Kidney (tissue), 14 donors: ENCODE results near the gene DIAPH3. TPM values are rescaled to one million over a fixed set of nuclear protein-coding genes. Genes with fewer than 3 reads are reported as not detected.

Source experiments
- DNase-seq, 5 donors: peaks; one replicate each; pipeline ENCODE4 v3.0.0-alpha.2; 2013 to 2020
- FAIRE-seq: peaks from 2 replicates; lab custom pipeline; 2012; peaks lifted over from hg19 to GRCh38; lab: Jason Lieb, UNC
- H3K27ac ChIP-seq, 2 donors: one replicate each; pipeline ENCODE4 v1.7.0; 2013; ENCODE audit warnings: low read depth in 2 of 2, low read length in 2 of 2, inconsistent platforms in 1 of 2
- H3K27me3 ChIP-seq: one replicate; pipeline ENCODE4 v1.7.1; 2013; ENCODE audit warnings: low read length, inconsistent platforms; ENCODE audit not compliant: control insufficient read depth, insufficient read depth
- H3K36me3 ChIP-seq, 3 donors: one replicate each; pipeline versions ENCODE4 v1.7.0 to v1.7.1; 2013; ENCODE audit warnings: low read length in 3 of 3, control low read depth in 1 of 3, inconsistent platforms in 1 of 3; ENCODE audit not compliant: insufficient read depth in 3 of 3, control insufficient read depth in 2 of 3
- H3K4me1 ChIP-seq, 3 donors: one replicate each; pipeline versions ENCODE4 v1.7.0 to v1.7.1; 2013; ENCODE audit warnings: low read length in 3 of 3, inconsistent platforms in 1 of 3, low read depth in 1 of 3; ENCODE audit not compliant: control insufficient read depth in 2 of 3, insufficient read depth in 2 of 3
- H3K4me3 ChIP-seq, 3 donors: one replicate each; pipeline versions ENCODE4 v1.7.0 to v1.8.1; 2013; ENCODE audit warnings: low read length in 3 of 3, control low read depth in 1 of 3, inconsistent platforms in 1 of 3
- H3K9ac ChIP-seq, 3 donors: one replicate each; pipeline versions ENCODE4 v1.7.0 to v1.7.1; 2013; ENCODE audit warnings: low read length in 3 of 3, control low read depth in 1 of 3, inconsistent platforms in 1 of 3
- H3K9me3 ChIP-seq, 3 donors: one replicate each; pipeline versions ENCODE4 v1.7.0 to v1.7.1; 2013; ENCODE audit warnings: low read length in 3 of 3, control low read depth in 1 of 3, inconsistent platforms in 1 of 3; ENCODE audit not compliant: control insufficient read depth in 2 of 3, insufficient read depth in 1 of 3
- intact Hi-C: fragments of 100-400 bp; cut with DNase I; formaldehyde crosslinking; loops from one replicate; pipeline ENCODE4 v1.11.1; 2022
- polyA plus RNA-seq: library from polyadenylated mRNA; stranded (reverse); fragments of 350-450 nt; fragmentation: Illumina TruSeq; extraction: RNeasy Lipid Tissue Mini Kit (QIAGEN cat#74804); gene quantifications from one replicate; pipeline ENCODE4 v1.2.3, GENCODE V29; 2014; ENCODE audit warnings: low read depth, low replicate concordance; ENCODE audit not compliant: insufficient read depth
- total RNA-seq: library from RNA; stranded (reverse); fragmentation: NEBNext Ultra II Directional; extraction: Animal tissue kit (Norgen Biotek cat#: 25700); gene quantifications from one replicate; pipeline ENCODE4 v1.2.1, GENCODE V29; 2021
- TF ChIP-seq, protein P1 (sequence below): IDR thresholded peaks from 3 replicates; pipeline ENCODE4 v1.5.1; 2012; ENCODE audit warnings: mild to moderate bottlenecking, moderate library complexity, borderline replicate concordance; ENCODE audit not compliant: insufficient read depth; ENCODE audit errors: extremely low read depth
- donor health status: control.
- donor health status: control.
- donor health status: control.
- donor health status: control.
- donor health status: control.
- donor health status: DM: yes; HTN: yes; CAD: no.
- donor health status: Normal renal cell carcinoma (clear cell type).

Gene DIAPH3
- total and polyA plus RNA-seq, 2 donors from 2014 or later: 2.0 to 2.7 TPM

DNA sequence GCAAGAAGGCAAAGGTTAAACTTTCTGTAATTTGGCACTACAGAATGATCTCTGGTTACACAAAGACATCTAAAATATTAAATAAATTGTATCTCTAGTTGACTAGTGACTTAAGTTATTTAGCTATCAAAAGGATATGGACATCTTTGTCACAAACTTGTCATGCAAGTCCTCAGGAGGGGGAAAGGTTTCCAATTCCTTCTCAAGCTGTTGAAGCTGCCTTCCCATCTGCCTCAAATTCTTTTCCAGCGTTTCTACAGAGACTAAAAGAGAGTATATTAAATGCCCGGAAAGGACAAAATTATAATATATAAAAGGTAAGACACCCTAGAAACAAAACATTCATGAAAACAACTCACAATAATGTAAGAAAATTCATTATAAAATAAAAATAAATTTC is 324.5 kb downstream of the DIAPH3 start:
- Histone ChIP-seq H3K27ac (no peak overlapping the region), H3K4me1 (no peaks in the 10 kb centered on the region), H3K9ac (no peak overlapping the region), H3K9me3 (no peaks in the 10 kb centered on the region), H3K27me3 (no peaks in the 10 kb centered on the region), H3K36me3 (no peaks in the 10 kb centered on the region), H3K4me3 (no peak overlapping the region)
- DNase-seq: no peak
- TF ChIP-seq, protein P1, sequence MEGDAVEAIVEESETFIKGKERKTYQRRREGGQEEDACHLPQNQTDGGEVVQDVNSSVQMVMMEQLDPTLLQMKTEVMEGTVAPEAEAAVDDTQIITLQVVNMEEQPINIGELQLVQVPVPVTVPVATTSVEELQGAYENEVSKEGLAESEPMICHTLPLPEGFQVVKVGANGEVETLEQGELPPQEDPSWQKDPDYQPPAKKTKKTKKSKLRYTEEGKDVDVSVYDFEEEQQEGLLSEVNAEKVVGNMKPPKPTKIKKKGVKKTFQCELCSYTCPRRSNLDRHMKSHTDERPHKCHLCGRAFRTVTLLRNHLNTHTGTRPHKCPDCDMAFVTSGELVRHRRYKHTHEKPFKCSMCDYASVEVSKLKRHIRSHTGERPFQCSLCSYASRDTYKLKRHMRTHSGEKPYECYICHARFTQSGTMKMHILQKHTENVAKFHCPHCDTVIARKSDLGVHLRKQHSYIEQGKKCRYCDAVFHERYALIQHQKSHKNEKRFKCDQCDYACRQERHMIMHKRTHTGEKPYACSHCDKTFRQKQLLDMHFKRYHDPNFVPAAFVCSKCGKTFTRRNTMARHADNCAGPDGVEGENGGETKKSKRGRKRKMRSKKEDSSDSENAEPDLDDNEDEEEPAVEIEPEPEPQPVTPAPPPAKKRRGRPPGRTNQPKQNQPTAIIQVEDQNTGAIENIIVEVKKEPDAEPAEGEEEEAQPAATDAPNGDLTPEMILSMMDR: no peak
- no peak for FAIRE-seq
- intact Hi-C loops: no loop called here

GRCh38 chr13:59837101-59837500 is 326.6 kb downstream of the DIAPH3 start:
- Histone ChIP-seq H3K4me3 (no peak overlapping the region), H3K9me3 (no peaks in the 10 kb centered on the region), H3K27ac (no peak overlapping the region), H3K4me1 (no peaks in the 10 kb centered on the region), H3K27me3 (no peaks in the 10 kb centered on the region), H3K9ac (no peak overlapping the region), H3K36me3 (no peaks in the 10 kb centered on the region)
- TF ChIP-seq, protein P1: no peak
- no peak for DNase-seq
- no peak for FAIRE-seq
- intact Hi-C loops: no loop called here

GRCh38 chr13:59835569-59835968 is 328.2 kb downstream of the DIAPH3 start:
- Histone ChIP-seq H3K4me3 (no peak overlapping the region), H3K9me3 (no peaks in the 10 kb centered on the region), H3K27me3 (no peaks in the 10 kb centered on the region), H3K9ac (no peak overlapping the region), H3K4me1 (no peaks in the 10 kb centered on the region), H3K36me3 (no peaks in the 10 kb centered on the region), H3K27ac (no peak overlapping the region)
- TF ChIP-seq, protein P1: no peak
- intact Hi-C loops: no loop called here
- no peak for FAIRE-seq
- no peak for DNase-seq

- FAIRE-seq (no peak), DNase-seq (no peak)
- intact Hi-C loops: no loop called here
- Histone ChIP-seq H3K4me3 (no peak overlapping the region), H3K9ac (no peak overlapping the region), H3K27me3 (no peaks in the 10 kb centered on the region), H3K9me3 (no peaks in the 10 kb centered on the region), H3K4me1 (no peaks in the 10 kb centered on the region), H3K27ac (no peak overlapping the region), H3K36me3 (no peaks in the 10 kb centered on the region)
- TF ChIP-seq, protein P1: no peak
Observed at GRCh38 chr13:59834801-59835200, 328.9 kb downstream of the DIAPH3 start.
